NCI-H2196 treated with DMSO at 0.1 percent for 48 hours (cell line): ENCODE data around the gene OR8D4.
"Not testable (repeated sequence)": the region's sequence is repeated elsewhere in the genome, so short reads cannot be mapped to it uniquely, and the experiment has no call there.

Experiments
- DNase-seq: peaks from one replicate; lab custom pipeline; 2025; ENCODE audit not compliant: unreplicated experiment; lab: John Stamatoyannopoulos, UW

Gene OR8D4

DNA sequence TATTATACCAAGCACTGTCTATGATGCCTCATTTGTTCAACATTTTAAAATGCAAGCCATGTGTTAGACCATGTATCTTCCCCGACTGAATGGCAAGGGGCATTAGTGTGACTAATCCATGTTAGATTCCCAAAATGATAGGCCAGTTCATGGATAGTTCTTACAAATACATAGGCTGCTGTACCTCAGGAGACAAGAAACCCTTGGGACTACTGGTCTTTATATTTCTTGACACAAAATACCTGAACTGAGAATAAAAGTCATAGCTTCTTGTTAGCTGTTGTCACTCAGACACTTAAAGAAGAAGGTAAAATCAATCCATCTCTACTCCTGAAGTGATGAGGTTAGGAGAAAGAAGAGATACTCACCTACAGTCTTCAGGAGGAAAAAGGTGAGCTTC lies at the start of gene OR8D4:
OR8D4 (plus strand) TSS at position 301 of the 400 bp plus-strand sequence. CDS start 4,265 bp downstream, outside the sequence.
- no peak for DNase-seq

DNA sequence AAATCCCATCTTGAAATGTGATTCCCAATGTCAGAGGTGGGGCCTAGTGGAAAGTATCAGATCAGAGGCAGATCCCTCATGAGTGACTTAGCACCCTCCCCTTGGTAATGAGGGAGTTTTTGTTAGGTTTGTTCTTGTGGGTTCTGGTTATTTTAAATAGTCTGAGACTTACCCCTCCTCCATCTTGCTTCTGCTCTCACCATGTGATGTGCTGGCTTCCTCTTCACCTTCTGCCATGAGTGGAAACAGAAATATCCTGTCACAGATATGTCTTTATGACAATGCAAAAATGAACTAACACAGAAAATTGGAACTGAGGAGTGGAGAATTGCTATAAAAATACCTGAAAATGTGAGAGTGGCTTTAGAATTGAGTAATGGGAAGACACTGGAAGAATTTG lies 49.6 kb upstream of the OR8D4 start:
- DNase-seq = no peak

DNA sequence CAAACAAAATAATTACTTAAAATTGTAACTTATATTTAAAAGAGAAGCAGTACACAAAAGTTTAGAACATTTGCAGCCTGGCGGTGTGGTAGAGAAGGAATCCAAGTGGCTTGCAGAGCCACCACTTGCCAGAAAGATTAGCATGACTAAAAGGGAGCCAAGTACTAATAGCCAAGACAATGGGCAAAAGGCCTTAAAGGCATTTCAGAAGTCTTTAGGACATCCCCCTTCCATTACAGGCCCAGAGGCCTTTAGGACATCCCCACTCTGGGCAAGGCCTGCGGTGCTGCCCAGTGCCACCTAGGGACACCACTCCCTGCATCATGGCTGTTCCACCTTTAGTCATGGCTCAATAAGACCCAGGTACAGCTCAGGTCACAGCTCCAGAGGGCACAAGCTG lies 48.9 kb upstream of the OR8D4 start:
- DNase-seq = no peak

DNA sequence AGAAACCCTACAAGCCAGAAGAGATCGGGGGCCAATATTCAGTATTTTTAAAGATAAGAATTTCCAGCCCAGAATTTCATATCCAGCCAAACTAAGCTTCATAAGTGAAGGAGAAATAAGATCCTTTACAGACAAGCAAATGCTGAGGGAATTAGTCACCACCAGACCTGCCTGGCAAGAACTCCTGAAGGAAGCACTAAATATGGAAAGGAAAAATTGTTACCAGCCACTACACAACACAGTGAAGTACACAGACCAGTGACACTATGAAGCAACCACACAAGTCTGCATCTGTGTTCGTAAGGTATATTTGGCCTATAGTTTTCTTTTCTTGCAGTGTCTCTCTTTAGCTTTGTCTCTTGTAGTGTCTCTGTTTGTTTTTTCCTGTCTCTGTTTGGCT lies 45.5 kb upstream of the OR8D4 start:
- no peak for DNase-seq

DNA sequence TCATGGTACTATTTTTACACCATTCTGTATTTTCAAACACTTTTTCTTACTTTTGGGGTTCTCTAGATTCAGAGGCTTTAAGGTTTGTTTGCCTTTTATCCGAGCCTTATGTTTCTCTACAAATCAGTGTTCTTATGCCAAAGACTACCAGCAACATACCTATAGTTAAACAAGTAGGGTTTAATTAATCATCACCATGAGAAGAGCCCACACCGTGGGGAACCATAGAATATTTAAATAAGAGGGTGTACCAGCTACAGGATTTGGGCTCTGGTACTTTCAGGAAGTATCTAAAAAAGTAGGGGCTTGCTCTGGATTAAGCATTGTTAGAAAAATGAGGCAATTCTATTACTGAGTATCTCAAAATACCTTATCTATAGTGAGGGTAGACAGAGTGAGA lies 42.2 kb upstream of the OR8D4 start:
- no peak for DNase-seq

DNA sequence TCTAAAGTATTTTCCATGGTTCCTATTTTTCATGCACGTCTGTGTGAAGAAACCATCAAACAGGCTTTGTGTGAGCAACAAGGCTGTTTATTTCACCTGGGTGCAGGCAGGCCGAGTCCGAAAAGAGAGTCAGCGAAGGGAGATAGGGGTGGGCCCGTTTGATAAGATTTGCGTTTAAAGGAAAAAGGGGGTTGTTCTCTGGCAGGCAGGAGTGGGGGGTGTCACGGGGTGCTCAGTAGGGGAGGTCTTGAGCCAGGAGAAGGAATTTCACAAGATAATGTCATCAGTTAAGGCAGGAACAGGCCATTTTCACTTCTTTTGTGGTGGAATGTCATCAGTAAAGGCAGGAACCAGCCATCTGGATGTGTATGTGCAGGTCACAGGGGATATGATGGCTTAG lies 36.7 kb upstream of the OR8D4 start:
- not testable (repeated sequence) for DNase-seq

DNA sequence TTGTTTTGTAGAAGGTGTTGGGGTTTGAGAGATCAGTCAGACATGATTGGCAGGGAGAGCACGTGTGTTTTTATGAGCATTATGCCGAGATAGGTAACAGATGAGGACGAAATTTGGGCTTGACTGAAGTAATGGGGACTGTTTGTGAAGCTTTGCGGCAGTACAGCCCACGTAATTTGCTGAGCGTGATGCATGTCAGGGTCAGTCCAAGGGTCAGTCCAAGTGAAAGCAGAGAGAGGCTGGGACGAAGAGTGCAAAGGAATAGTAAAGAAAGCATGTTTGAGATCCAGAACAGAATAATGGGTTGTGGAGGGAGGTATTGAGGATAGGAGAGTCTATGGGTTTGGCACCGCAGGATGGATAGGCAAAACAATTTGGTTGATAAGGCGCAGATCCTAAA lies 34.2 kb upstream of the OR8D4 start:
- DNase-seq = not testable (repeated sequence)

DNA sequence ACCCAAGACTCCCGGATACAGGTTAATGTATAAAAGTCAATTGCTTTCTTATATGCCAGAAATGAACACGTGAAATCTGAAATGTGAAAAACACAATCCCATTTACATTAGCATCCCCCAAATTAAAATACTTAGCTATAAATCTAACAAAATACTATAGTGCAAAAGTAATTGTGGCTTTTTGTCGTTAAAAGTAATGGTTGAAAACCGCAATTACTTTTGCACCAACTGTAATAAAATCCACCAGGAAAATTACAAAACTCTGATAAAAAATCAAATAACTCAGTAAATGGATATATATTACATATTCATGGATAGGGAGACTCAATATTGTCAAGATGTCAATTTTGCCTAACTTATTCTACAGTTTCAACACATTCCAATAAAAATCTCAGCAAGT lies 21.1 kb upstream of the OR8D4 start:
- DNase-seq = no peak

DNA sequence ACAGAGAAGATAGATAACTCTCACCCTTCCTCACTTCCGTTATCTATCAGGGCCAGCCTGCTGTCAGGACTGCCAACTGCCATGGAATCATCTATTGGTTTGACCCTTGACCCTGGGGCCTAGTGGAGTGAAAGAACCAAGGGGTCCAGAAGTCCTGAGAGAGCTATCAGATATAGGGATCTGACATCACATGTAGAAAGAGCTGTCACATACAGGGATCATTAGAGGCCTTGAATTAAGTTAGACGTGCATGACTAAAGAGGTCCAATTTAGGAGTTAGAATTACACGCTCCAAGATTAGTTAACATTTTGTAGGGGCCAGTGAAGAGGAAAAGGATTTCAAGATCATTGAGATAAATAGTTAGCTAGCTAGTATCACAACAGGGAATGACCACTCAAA lies 16.4 kb upstream of the OR8D4 start, which contains the start of gene TMEM225:
TMEM225 (minus strand) TSS at position 101 of the 400 bp plus-strand sequence. CDS start 245 bp downstream, outside the sequence.
- DNase-seq = no peak

DNA sequence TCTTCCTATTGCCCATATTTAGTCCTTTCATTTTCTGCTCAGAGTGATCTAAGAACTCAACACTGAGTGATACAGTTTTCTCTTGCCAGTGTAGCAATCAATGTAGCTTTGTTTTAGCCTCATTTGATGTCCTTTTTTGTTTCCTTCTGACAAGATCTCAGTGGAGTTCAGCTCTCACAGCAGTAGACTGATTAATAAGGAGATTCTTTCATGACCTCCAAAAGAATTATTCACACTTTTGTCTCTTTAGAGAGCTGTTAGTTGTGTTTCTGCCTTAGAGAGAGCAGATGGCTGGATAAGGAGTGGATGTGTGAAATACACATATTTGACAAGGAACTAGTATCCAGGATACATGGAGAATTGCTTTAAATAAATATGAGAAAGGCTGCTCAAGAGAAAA lies 9.9 kb upstream of the OR8D4 start:
- DNase-seq = no peak

DNA sequence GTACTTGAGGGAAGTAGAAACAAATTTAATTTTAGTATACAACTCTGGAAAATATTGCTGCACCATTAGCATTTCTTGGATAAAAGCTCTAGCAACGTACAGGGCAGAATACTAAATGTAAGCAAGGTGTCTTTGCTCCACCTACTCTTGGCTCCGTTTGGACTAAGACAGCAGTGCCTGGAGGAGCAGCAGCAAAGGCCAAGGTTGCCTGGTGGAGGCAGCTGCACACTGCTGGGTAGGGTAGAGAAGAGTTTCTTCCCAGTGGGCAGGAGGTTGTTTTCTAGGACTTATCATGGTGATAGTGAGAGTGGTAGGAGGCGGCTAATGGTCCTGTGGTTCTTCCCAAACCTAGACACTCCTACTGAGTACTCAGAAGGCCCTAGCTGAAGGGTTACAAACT lies 2.2 kb upstream of the OR8D4 start:
- no peak for DNase-seq

DNA sequence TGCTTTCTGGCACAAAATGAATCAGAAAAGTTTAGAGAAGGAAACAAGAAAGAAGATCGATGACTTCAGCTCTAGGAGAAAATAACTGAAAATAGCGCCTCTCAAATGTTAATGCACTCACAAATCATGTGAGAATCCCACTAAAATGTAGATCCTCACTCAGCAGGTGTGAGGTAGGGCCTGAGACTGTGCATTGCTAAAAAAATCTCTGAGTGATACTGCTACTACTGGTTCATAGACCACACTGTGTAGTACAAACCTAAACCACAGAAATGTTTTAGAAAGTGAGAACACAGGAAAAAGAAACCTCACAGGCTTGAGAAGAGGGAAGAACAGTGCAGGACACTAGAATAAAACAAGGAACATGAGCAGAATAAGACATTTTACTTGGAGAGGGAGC lies 2.0 kb downstream of the OR8D4 start:
- DNase-seq = no peak

DNA sequence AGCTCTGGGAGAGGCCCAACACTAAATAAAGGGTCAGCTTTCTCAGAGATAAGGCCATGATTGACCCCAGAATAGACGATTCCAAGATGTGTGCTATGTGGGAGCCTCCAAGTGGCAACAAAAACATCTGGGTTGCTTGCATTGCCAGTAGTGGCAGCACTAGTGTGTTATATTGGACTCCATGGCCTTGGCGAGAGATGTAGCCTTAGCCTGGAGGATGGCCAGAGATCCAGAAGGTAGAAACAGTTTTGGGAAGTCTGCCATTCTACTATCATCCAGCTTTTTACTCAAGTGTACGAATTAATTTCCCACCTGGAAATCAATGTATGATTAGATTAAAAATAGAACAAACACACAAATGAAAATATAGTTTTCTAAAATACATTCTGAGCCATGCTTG lies 3.0 kb downstream of the OR8D4 start:
- no peak for DNase-seq

DNA sequence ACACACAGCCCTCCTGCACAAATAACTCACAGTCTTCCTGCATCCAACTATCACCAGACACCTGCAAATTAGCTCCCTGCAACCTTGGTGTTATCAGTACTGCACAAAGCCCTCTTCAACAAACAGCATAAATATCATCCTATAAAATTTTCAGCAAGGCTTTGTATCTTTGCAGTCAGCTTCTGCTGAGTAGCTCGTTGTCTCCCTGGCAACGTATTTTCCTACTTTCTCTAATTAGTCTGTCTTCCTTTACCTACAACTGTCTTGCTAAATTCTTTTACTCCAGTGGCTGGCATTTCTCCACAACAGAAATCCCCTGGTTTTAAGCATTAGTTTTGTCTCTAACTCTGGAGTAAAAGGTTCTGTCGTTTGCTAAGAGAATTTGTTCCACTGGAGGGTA lies 3.9 kb downstream of the OR8D4 start:
- DNase-seq = no peak

DNA sequence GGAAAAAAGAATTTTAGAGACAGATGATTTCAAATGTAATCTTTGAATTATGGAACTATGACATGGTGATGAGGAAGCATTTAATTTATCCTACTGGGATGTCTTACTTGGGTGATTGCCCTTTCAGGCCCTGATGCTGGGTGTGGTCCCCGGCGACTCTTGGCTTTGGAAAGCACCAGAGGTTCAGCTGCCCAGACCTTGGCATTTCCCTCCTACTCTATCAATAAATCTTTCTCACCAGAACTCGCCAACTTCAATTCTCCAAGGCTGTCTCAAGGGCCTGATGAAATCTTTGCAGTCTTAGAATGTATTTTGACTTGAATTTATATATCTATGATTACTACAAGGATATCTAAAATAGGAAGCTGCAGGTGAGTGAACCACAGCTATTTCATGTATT lies 19.0 kb downstream of the OR8D4 start:
- DNase-seq = no peak

DNA sequence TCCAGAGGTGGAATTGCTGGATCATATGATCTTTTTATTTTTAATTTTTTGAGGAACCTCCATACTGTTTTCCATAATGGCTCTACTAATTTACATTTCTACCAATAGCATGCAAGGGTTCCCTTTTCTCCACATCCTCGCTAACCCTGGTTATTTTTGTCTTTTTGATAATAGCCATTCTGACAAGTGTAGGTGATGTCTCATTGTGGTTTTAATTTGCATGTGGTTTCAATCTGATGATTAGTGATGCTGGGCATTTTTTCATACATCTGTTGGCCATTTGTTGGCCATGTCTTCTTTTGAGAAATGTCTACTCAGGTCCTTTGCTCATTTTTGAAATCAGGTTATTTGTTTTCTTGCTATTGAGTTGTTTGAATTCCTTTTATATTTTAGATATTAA lies 22.1 kb downstream of the OR8D4 start:
- DNase-seq = no peak

DNA sequence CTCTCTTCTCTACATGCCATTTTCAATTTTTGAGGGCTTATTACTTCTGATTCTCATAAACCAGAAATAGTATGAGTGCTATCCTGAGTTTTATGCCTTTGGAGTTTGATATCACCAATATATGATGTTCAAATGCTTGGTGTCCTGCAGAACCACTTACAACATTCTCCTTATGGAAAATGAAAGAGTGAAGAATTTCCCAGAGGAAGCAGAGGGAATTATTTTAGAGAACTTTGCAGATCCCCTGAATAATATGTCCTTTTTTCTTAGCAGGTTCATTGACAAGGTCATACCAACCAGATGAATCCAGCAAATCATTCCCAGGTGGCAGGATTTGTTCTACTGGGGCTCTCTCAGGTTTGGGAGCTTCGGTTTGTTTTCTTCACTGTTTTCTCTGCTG lies 37.4 kb downstream of the OR8D4 start, which contains the start of gene OR4D5:
OR4D5 (plus strand) TSS at position 301 of the 400 bp plus-strand sequence; CDS start at position 301, 0 bp downstream.
- DNase-seq = no peak

DNA sequence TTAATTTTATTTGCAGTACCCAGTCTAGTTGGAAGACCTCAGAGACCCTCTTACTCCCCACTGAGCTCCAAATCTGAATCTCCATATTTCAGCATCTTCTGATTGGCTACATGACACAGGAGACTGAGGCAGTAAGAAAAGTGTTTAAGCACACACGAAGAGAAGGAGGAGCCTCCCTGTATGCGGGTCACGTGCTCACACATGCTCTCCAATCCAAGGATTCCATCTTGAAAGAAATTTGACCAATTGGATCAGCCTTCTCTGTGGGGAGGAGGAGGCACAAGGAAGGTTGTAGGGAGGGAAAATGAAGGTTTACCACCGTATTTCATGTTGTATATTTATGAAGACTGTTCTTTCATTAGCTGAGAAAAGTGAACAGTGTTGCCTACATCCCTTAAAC lies 40.4 kb downstream of the OR8D4 start:
- DNase-seq = no peak

DNA sequence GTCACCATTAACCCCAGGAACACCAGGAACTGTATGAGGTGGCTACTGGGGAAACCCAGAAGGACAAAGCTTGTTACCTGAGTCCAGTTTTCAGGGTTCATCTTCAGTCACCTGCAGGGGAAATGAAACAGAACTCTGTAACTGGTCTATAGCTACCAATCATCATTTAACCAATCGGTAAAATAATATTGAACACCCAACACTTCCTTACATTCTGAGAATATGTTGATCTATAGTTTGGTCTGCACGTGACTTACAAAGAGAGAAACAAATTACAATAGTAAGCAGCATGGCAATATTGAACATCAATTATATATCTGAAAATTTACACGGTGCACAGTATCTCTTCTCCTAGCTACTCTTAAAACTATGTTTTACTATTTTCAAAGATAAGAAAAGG lies 41.8 kb downstream of the OR8D4 start, which contains the start of gene OR6T1:
OR6T1 (minus strand) TSS at position 101 of the 400 bp plus-strand sequence; CDS start at position 101, 0 bp downstream.
- DNase-seq = no peak

DNA sequence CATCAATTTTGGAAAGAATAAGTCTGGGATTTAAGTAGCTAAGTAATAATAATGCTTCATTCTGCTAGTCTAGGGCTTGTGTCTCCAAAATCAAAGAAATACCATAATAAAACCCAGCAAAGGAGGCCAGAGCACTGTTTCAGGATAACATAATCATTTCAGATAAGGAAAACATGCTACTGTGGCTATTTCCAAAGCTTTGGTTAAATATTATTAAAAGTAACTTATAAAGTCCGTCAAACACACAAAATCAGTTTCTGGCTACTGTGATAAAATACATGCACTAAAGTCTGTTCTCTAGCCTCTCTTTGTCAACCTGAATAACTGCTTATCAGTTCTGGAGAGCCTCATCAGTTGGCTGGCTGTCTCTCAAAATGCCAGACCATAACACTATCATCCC lies 43.2 kb downstream of the OR8D4 start:
- DNase-seq = no peak

DNA sequence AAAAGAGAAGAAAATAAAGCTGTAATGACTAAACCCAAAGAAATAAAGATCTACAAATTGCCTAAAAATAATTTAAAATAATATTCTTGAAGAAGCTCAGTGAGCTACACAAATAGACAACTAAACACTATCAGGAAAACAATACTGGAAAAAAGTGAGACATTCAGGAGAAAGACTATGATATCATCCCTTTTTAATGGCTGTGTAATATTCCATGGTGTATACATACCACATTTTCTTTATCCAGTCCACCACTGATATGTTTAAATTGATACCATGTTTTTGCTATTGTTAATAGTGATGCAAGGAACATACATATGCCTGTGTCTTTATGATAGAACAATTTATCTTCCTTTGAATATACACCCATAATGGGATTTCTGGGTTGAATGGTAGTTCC lies 54.8 kb downstream of the OR8D4 start:
- DNase-seq = no peak
